Neutrophil (primary cell): Measurements from ENCODE around the gene FUT8.
"Not testable (repeated sequence)": the region's sequence is repeated elsewhere in the genome, so short reads cannot be mapped to it uniquely, and the experiment has no call there.

Source experiments
- H3K27ac ChIP-seq: fragments of 200-600 bp; sonication (generic); 2 replicates; pipeline ENCODE4 v1.5.1; 2016; ENCODE audit warnings: mild to moderate bottlenecking, moderate library complexity
- H3K27me3 ChIP-seq: fragments of 200-600 bp; sonication (generic); 2 replicates; pipeline ENCODE4 v1.6.0; 2016; ENCODE audit warnings: mild to moderate bottlenecking
- H3K36me3 ChIP-seq: fragments of 200-600 bp; sonication (generic); 2 replicates; pipeline ENCODE4 v1.5.1; 2017
- H3K4me1 ChIP-seq, 2 experiments: fragments of 200-600 bp in 1 of 2; sonication (generic) in 1 of 2; 1 replicate in 1 of 2; 2 replicates in 1 of 2; pipeline versions ENCODE4 v1.5.1 to v1.6.1; 2013 to 2016; ENCODE audit warnings: low read depth in 1 of 2, low read length in 1 of 2, mild to moderate bottlenecking in 1 of 2, moderate library complexity in 1 of 2; ENCODE audit not compliant: control insufficient read depth in 1 of 2, insufficient read depth in 1 of 2
- H3K4me3 ChIP-seq, 2 experiments: fragments of 200-600 bp in 1 of 2; sonication (generic) in 1 of 2; 1 replicate in 1 of 2; 2 replicates in 1 of 2; pipeline ENCODE4 v1.5.1; 2013 to 2016; ENCODE audit warnings: low read depth in 1 of 2, low read length in 1 of 2, mild to moderate bottlenecking in 1 of 2, moderate library complexity in 1 of 2
- H3K9me3 ChIP-seq: fragments of 200-600 bp; sonication (generic); 2 replicates; pipeline ENCODE4 v1.5.1; 2016
- TF ChIP-seq, protein P1 (sequence below): fragments of 200-600 bp; sonication (generic); IDR thresholded peaks from 2 replicates; pipeline ENCODE4 v1.5.1; 2016; ENCODE audit warnings: antibody characterized with exemption

FUT8 gene

DNA sequence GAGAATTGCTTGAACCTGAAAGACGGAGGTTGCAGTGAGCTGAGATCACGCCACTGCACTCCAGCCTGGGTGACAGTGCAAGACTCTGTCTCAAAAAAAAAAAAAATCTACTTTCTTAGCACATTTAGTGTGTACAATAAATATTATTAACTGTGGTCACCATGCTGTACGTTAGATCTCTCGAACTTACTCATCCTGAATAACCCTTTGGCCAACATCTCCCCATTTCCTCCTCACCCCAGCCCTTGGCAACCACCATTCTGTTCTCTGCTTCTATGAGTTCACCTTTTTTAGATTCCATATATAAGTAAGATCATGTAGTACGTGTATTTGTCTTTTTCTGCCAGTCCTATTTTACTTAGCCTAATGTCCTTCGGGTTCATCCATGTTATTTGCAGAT is 13.4 kb downstream of the FUT8 start:
- H3K36me3 ChIP-seq: no peaks in the 10 kb centered on the region
- H3K9me3 ChIP-seq: no peaks in the 10 kb centered on the region
- H3K4me1 ChIP-seq: no peaks in the 10 kb centered on the region
- H3K4me3 ChIP-seq: no peak overlapping the region
- TF ChIP-seq, protein P1, sequence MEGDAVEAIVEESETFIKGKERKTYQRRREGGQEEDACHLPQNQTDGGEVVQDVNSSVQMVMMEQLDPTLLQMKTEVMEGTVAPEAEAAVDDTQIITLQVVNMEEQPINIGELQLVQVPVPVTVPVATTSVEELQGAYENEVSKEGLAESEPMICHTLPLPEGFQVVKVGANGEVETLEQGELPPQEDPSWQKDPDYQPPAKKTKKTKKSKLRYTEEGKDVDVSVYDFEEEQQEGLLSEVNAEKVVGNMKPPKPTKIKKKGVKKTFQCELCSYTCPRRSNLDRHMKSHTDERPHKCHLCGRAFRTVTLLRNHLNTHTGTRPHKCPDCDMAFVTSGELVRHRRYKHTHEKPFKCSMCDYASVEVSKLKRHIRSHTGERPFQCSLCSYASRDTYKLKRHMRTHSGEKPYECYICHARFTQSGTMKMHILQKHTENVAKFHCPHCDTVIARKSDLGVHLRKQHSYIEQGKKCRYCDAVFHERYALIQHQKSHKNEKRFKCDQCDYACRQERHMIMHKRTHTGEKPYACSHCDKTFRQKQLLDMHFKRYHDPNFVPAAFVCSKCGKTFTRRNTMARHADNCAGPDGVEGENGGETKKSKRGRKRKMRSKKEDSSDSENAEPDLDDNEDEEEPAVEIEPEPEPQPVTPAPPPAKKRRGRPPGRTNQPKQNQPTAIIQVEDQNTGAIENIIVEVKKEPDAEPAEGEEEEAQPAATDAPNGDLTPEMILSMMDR: no peak
- H3K27me3 ChIP-seq: no peaks in the 10 kb centered on the region
- no peak overlapping the region for H3K27ac ChIP-seq

DNA sequence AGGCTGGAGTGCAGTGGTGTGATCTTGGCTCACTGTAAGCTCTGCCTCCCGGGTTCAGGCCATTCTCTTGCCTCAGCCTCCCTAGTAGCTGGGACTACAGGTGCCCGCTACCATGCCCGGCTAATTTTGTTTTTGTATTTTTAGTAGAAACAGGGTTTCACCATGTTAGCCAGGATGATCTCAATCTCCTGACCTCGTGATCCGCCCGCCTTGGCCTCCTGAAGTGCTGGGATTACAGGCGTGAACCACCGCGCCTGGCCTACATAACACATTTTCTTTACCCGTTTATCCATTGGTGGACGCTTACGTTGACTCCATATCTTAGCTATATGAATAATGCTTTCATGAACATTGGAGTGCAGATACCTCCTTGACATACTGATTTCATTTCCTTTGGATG is 14.4 kb downstream of the FUT8 start:
- not testable (repeated sequence) for H3K36me3 ChIP-seq, H3K4me3 ChIP-seq, H3K9me3 ChIP-seq, H3K4me1 ChIP-seq, H3K27ac ChIP-seq, H3K27me3 ChIP-seq

DNA sequence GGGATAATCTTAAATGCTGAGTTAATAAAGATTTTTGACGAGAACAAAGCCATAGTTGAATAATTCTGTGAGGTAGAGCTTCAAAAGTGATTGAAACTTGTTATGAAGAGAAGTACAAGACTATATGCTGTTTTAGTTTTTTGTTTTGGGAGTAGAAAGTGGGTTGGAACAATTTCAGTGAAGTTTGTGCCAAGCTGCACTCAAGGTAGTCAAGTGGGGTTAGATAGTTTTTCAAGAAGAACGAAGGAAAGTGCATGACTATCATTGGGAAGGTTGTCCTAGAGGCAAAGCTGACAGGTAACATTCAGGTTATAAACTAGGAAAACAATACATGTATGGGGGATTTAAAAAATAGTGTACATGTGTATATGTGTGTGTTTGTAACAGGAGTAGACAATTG is 16.2 kb downstream of the FUT8 start:
- Histone ChIP-seq H3K4me3 (no peak overlapping the region), H3K36me3 (no peaks in the 10 kb centered on the region)

DNA sequence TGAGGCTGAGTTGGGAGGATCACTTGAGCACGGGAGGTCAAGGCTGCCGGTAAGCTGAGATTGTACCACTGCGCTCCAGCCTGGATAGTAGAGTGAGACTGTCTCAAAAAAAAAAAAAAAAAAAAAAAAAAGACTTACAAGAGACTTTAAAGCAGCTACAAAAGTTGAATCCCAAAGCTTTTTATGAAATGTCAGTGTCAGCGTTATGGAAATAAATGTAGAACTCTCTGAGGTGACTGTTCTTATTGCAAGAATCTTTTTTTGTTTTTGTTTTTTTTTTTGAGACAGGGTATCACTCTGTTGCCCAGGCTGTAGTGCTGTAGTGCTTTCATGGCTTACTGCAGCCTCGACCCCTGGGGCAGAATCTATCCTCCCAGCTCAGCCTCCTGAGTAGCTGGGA is 17.2 kb downstream of the FUT8 start:
- Histone ChIP-seq H3K27me3 (no peaks in the 10 kb centered on the region), H3K9me3 (no peaks in the 10 kb centered on the region), H3K36me3 (no peaks in the 10 kb centered on the region), H3K27ac (no peak overlapping the region), H3K4me3 (no peak overlapping the region), H3K4me1 (no peaks in the 10 kb centered on the region)
- TF ChIP-seq, protein P1: no peak

More for the DNA sequence above, 16.2 kb downstream of the FUT8 start:
- Histone ChIP-seq H3K4me1 (no peaks in the 10 kb centered on the region), H3K9me3 (no peaks in the 10 kb centered on the region), H3K27me3 (no peaks in the 10 kb centered on the region), H3K27ac (no peak overlapping the region)
- TF ChIP-seq, protein P1: no peak

DNA sequence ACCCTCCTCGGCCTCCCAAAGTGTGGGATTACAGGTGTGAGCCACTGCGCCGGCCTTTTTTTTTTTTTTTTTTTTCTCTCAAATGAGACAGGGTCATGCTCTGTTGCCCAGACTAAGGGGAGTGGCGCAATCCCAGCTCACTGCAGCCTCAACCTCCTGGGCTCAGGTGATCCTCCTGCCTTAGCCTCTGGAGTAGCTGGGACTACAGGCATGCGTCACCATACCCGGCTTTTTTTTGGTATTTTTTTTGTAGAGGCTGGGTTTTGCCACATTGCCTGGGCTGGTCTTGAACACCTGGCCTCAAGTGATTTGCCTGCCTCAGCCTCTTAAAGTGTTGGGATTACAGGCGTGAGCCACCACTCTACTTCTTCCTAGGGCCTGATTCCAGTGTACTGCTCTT is 18.7 kb downstream of the FUT8 start:
- no peaks in the 10 kb centered on the region for H3K36me3 ChIP-seq
- TF ChIP-seq, protein P1: no peak
- H3K9me3 ChIP-seq: no peaks in the 10 kb centered on the region
- no peaks in the 10 kb centered on the region for H3K4me1 ChIP-seq
- no peak overlapping the region for H3K4me3 ChIP-seq
- H3K27ac ChIP-seq: no peak overlapping the region
- H3K27me3 ChIP-seq: no peaks in the 10 kb centered on the region

DNA sequence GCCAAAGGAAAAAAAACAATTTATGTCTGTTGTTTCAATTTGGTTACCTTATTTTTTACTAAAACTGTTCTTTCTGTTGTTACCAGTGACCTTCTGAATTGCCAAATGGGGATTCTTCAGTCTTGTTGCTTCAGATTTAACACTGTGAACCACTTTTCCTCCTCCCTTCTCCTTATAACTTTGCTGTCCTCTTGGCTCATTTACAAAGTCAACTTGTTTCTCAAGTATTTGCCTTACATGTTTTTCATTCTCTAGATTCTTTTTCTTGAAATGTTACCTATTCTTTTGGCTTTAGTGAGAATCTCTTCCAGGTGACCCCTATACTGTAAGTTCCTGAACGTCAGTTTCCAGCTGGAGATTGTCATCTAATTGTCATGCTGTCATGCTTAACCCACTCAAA is 19.4 kb downstream of the FUT8 start:
- Histone ChIP-seq H3K27ac (no peak overlapping the region), H3K4me3 (no peak overlapping the region), H3K27me3 (no peaks in the 10 kb centered on the region), H3K9me3 (no peaks in the 10 kb centered on the region), H3K4me1 (no peaks in the 10 kb centered on the region), H3K36me3 (no peaks in the 10 kb centered on the region)
- TF ChIP-seq, protein P1: no peak
